VCaP (cell line): ENCODE measurements around the gene KLHL9.

ENCODE experiments used
- H3K27ac ChIP-seq: fragments of 450-650 bp; 2 replicates; pipeline ENCODE4 v1.5.1; 2017
- TF ChIP-seq, protein P1 (sequence below): fragments of 450-650 bp; conservative IDR thresholded peaks from 2 replicates; pipeline ENCODE4 v1.5.1; 2017; ENCODE audit warnings: mild to moderate bottlenecking, moderate library complexity

KLHL9 gene

GRCh38 chr9:21289848-21290247 lies 45.4 kb downstream of the KLHL9 start:
- TF ChIP-seq, protein P1, sequence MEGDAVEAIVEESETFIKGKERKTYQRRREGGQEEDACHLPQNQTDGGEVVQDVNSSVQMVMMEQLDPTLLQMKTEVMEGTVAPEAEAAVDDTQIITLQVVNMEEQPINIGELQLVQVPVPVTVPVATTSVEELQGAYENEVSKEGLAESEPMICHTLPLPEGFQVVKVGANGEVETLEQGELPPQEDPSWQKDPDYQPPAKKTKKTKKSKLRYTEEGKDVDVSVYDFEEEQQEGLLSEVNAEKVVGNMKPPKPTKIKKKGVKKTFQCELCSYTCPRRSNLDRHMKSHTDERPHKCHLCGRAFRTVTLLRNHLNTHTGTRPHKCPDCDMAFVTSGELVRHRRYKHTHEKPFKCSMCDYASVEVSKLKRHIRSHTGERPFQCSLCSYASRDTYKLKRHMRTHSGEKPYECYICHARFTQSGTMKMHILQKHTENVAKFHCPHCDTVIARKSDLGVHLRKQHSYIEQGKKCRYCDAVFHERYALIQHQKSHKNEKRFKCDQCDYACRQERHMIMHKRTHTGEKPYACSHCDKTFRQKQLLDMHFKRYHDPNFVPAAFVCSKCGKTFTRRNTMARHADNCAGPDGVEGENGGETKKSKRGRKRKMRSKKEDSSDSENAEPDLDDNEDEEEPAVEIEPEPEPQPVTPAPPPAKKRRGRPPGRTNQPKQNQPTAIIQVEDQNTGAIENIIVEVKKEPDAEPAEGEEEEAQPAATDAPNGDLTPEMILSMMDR = no peak
- H3K27ac ChIP-seq = no peak overlapping the region

- H3K27ac ChIP-seq = no peak overlapping the region
- TF ChIP-seq, protein P1 = no peak
Measured at GRCh38 chr9:21287280-21287679, 47.9 kb downstream of the KLHL9 start.

DNA sequence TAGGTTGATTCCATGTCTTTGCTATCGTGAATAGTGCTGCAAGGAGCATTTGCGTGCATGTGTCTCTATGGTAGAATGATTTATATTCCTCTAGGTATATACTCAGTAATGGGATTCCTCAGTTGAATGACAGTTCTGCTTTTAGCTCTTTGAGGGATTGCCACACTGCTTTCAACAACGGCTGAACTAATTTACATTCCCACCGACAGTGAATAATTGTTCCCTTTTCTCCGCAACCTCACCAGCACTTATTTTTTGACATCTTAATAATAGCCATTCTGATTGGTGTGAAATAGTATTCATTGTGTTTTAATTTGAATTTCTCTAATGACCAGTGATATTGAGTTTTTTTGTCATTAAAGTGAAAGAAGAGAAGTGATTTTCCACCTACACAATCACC lies 48.5 kb downstream of the KLHL9 start:
- no peak overlapping the region for H3K27ac ChIP-seq
- TF ChIP-seq, protein P1 = no peak

GRCh38 chr9:21286099-21286498 lies 49.1 kb downstream of the KLHL9 start:
- no peak overlapping the region for H3K27ac ChIP-seq
- TF ChIP-seq, protein P1 = no peak

DNA sequence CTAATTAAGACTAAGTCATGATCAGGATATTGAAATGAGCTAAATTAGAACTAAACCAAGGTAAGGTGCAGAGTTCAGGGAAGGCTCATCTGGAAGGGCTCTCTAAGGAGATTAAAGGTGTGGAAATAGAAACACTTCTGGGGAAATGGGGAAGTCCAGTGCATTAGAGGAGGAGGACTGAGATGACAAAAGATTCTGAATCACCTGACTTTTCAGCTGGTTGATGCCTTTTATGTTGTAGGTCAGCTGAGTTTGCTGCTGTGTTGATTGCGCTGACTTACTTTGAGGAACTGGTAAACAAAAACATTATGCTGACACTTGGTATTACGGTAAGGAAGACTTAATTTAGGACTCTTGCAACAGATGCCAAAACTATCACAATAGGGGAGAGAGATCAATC lies 53.9 kb downstream of the KLHL9 start:
- TF ChIP-seq, protein P1 = no peak
- H3K27ac ChIP-seq = no peak overlapping the region
